Stimulated activated CD8-positive, alpha-beta memory T cell treated with anti-CD3 and anti-CD28 coated beads, Interleukin-7, amount 100 ng/mL, for 48 hours (primary cell): ENCODE results near the gene TP53AIP1.
"Not testable (repeated sequence)": the region's sequence is repeated elsewhere in the genome, so short reads cannot be mapped to it uniquely, and the experiment has no call there.

Experiments used
- DNase-seq, 2 donors: peaks; one replicate each; pipeline ENCODE4 v3.0.0-alpha.2; 2020; ENCODE audit warnings: low read depth in 1 of 2; ENCODE audit errors: extremely low read depth in 1 of 2

Gene TP53AIP1

GRCh38 chr11:128926437-128927107 lies 16.1 kb downstream of the TP53AIP1 start:
- no peak for DNase-seq

GRCh38 chr11:128926000-128926399 lies 16.7 kb downstream of the TP53AIP1 start:
- no peak for DNase-seq

GRCh38 chr11:128925250-128925600 lies 17.4 kb downstream of the TP53AIP1 start:
- no peak for DNase-seq

- DNase-seq, result no peak
Measured at GRCh38 chr11:128924510-128925249, 18.0 kb downstream of the TP53AIP1 start.

GRCh38 chr11:128924104-128924503 lies 18.6 kb downstream of the TP53AIP1 start:
- no peak for DNase-seq

- DNase-seq, result no peak
Measured at GRCh38 chr11:128921793-128922192, 20.9 kb downstream of the TP53AIP1 start.

- no peak for DNase-seq
Measured at GRCh38 chr11:128920666-128921065, 22.0 kb downstream of the TP53AIP1 start.

- not testable (repeated sequence) for DNase-seq
Measured at GRCh38 chr11:128919635-128920034, 23.0 kb downstream of the TP53AIP1 start.

- DNase-seq, result no peak
Measured at GRCh38 chr11:128919216-128919615, 23.5 kb downstream of the TP53AIP1 start.

- DNase-seq, result no peak
Measured at GRCh38 chr11:128917144-128917724, 25.4 kb downstream of the TP53AIP1 start.

GRCh38 chr11:128916681-128917080 lies 26.0 kb downstream of the TP53AIP1 start:
- no peak for DNase-seq

- DNase-seq, result no peak
Measured at GRCh38 chr11:128916037-128916572, 26.6 kb downstream of the TP53AIP1 start.

- DNase-seq, result no peak
Measured at GRCh38 chr11:128915149-128915521, 27.5 kb downstream of the TP53AIP1 start.

GRCh38 chr11:128914216-128915148 lies 28.2 kb downstream of the TP53AIP1 start:
- DNase-seq, result no peak

GRCh38 chr11:128913806-128914205 lies 28.9 kb downstream of the TP53AIP1 start:
- no peak for DNase-seq

- no peak for DNase-seq
Measured at GRCh38 chr11:128911701-128912100, 31.0 kb downstream of the TP53AIP1 start.

GRCh38 chr11:128911239-128911638 lies 31.4 kb downstream of the TP53AIP1 start:
- DNase-seq, result no peak

GRCh38 chr11:128910576-128910975 lies 32.1 kb downstream of the TP53AIP1 start:
- no peak for DNase-seq

- no peak for DNase-seq
Measured at GRCh38 chr11:128909438-128910125, 33.1 kb downstream of the TP53AIP1 start.
